Panc1 (cell line): Measurements from ENCODE around the gene CHRD. TPM values are rescaled to one million over a fixed set of nuclear protein-coding genes. Genes with fewer than 3 reads are reported as not detected.

Source experiments
- ATAC-seq: fragments of 200-7000 bp; cut with Tn5 transposase; 2 replicates; pipeline ENCODE4 v1.9.1; 2020; ENCODE audit warnings: mild to moderate bottlenecking, moderate library complexity
- BruUV-seq: library from RNA; stranded (reverse); fragments of 400-500 nt; replicated peaks from 2 replicates; lab custom pipeline; 2021; lab: Mats Ljungman, UMichigan
- CTCF ChIA-PET: fragments of 300-600 bp; sonication (Branson Sonifier 250); formaldehyde crosslinking; loops from one replicate; lab custom pipeline; 2022; ENCODE audit warnings: antibody characterized with exemption; lab: Charles Lee
- POLR2A ChIA-PET: fragments of 300-600 bp; sonication (Branson Sonifier 250); formaldehyde crosslinking; loops from one replicate; lab custom pipeline; 2022; ENCODE audit warnings: antibody characterized with exemption; lab: Charles Lee
- DNase-seq: peaks from one replicate; pipeline ENCODE4 v3.0.0-alpha.2; 2010; ENCODE audit warnings: low read depth, low spot score
- H3K27ac ChIP-seq: 2 replicates; pipeline ENCODE4 v1.5.1; 2011; ENCODE audit warnings: mild to moderate bottlenecking, low read length, inconsistent platforms
- H3K27me3 ChIP-seq: fragments of 200-500 bp; sonication (Bioruptor generic); 2 replicates; pipeline ENCODE4 v1.6.0; 2014; ENCODE audit warnings: low read length, inconsistent platforms; ENCODE audit not compliant: control insufficient read depth, insufficient read depth
- H3K36me3 ChIP-seq: fragments of 200-500 bp; sonication (Bioruptor generic); 2 replicates; pipeline ENCODE4 v1.5.1; 2014; ENCODE audit warnings: inconsistent platforms, mild to moderate bottlenecking, low read length, moderate library complexity; ENCODE audit not compliant: control insufficient read depth, insufficient read depth
- H3K4me1 ChIP-seq: 2 replicates; pipeline ENCODE4 v1.5.1; 2011; ENCODE audit warnings: inconsistent platforms, mild to moderate bottlenecking, low read length, moderate library complexity; ENCODE audit not compliant: control insufficient read depth, insufficient read depth
- H3K4me3 ChIP-seq, 2 experiments: 2 replicates each; pipeline ENCODE4 v1.5.1; 2011 to 2012; ENCODE audit warnings: low read depth in 2 of 2, low read length in 2 of 2, mild to moderate bottlenecking in 2 of 2, inconsistent platforms in 1 of 2, moderate library complexity in 1 of 2
- H3K9me3 ChIP-seq: fragments of 200-500 bp; sonication (Bioruptor generic); 2 replicates; pipeline ENCODE4 v1.5.1; 2014; ENCODE audit warnings: low read depth, mild to moderate bottlenecking, inconsistent platforms, low read length, moderate library complexity; ENCODE audit not compliant: control insufficient read depth, insufficient read depth
- POLR2AphosphoS5 ChIP-seq: IDR thresholded peaks from 2 replicates; pipeline ENCODE4 v1.6.1; 2012; ENCODE audit warnings: mild to moderate bottlenecking, low read depth, low read length, moderate library complexity
- SIN3A ChIP-seq: IDR thresholded peaks from 2 replicates; pipeline ENCODE4 v1.6.1; 2012; ENCODE audit warnings: low read depth, mild to moderate bottlenecking, low read length, moderate library complexity, borderline replicate concordance; ENCODE audit not compliant: insufficient read depth
- TCF7L2 ChIP-seq: IDR thresholded peaks from 2 replicates; pipeline ENCODE4 v1.6.1; 2011; ENCODE audit warnings: mild to moderate bottlenecking, low read depth, low read length, inconsistent platforms
- in situ Hi-C: cut with HindIII; loops from 2 replicates; pipeline ENCODE4 v1.10.0; 2016; ENCODE audit warnings: low sequenced_read_pairs, low pct_unique_long_range_greater_than_20kb
- intact Hi-C: fragments of 100-400 bp; cut with micrococcal nuclease; formaldehyde crosslinking; loops from one replicate; pipeline ENCODE4 v1.10.0; 2022; ENCODE audit not compliant: unreplicated experiment
- total RNA-seq: library from RNA; stranded (reverse); gene quantifications from one replicate; pipeline ENCODE4 v1.2.1, GENCODE V29; 2021; ENCODE audit not compliant: unreplicated experiment
- TF ChIP-seq, protein P1 (sequence below), 2 experiments: IDR thresholded peaks; 2 replicates each; pipeline ENCODE4 v1.6.1; 2011 to 2012; ENCODE audit warnings: low read depth in 2 of 2, control low read depth in 1 of 2, low read length in 1 of 2, mild to moderate bottlenecking in 1 of 2, moderate library complexity in 1 of 2; ENCODE audit not compliant: insufficient read depth in 1 of 2
- TF ChIP-seq, protein P2 (sequence below): fragments of 450-650 bp; IDR thresholded peaks from 2 replicates; pipeline ENCODE4 v1.5.1; 2017; ENCODE audit warnings: mild to moderate bottlenecking

The CHRD gene
- total RNA-seq, 1 experiment from 2014 or later: 1.4 TPM

DNA sequence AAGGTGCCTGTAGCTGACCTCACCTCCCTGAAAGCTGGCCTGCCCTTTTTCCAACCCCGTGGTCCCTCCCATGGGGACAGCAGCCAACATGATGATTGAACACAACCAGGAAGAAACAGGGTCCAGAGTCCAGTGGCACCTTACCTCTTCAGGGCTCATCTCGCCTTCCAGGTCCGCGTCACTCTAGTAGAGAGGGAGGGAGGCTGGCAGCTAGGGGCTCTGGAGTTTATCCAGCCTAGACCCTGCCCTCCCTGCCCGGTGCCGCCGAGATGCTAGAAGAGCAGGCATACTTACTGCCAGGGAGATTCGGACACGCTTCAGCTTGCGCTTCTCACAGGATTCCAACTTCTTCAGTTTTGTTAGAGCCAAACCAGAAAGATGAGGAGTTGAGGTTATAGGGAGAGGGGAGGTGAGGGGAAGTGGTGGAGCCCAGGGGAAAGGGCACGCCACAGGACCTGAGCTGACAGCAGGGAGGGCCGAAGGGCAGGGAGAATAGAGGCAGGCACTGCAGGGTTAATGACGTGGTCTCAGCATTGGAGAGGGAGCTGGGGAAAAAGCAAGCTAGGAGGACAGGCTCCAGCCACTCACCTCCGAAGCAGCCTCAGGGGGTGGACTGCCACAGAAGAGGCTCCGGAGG is 27.6 kb upstream of the CHRD start:
- TF ChIP-seq, protein P1, sequence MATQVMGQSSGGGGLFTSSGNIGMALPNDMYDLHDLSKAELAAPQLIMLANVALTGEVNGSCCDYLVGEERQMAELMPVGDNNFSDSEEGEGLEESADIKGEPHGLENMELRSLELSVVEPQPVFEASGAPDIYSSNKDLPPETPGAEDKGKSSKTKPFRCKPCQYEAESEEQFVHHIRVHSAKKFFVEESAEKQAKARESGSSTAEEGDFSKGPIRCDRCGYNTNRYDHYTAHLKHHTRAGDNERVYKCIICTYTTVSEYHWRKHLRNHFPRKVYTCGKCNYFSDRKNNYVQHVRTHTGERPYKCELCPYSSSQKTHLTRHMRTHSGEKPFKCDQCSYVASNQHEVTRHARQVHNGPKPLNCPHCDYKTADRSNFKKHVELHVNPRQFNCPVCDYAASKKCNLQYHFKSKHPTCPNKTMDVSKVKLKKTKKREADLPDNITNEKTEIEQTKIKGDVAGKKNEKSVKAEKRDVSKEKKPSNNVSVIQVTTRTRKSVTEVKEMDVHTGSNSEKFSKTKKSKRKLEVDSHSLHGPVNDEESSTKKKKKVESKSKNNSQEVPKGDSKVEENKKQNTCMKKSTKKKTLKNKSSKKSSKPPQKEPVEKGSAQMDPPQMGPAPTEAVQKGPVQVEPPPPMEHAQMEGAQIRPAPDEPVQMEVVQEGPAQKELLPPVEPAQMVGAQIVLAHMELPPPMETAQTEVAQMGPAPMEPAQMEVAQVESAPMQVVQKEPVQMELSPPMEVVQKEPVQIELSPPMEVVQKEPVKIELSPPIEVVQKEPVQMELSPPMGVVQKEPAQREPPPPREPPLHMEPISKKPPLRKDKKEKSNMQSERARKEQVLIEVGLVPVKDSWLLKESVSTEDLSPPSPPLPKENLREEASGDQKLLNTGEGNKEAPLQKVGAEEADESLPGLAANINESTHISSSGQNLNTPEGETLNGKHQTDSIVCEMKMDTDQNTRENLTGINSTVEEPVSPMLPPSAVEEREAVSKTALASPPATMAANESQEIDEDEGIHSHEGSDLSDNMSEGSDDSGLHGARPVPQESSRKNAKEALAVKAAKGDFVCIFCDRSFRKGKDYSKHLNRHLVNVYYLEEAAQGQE (IDR thresholded peaks at IDR 0.05; ENCODE audit: insufficient read depth in 1 of 2, low read depth in 2 of 2, low read length in 1 of 2): no peak
- TF ChIP-seq, protein P2, sequence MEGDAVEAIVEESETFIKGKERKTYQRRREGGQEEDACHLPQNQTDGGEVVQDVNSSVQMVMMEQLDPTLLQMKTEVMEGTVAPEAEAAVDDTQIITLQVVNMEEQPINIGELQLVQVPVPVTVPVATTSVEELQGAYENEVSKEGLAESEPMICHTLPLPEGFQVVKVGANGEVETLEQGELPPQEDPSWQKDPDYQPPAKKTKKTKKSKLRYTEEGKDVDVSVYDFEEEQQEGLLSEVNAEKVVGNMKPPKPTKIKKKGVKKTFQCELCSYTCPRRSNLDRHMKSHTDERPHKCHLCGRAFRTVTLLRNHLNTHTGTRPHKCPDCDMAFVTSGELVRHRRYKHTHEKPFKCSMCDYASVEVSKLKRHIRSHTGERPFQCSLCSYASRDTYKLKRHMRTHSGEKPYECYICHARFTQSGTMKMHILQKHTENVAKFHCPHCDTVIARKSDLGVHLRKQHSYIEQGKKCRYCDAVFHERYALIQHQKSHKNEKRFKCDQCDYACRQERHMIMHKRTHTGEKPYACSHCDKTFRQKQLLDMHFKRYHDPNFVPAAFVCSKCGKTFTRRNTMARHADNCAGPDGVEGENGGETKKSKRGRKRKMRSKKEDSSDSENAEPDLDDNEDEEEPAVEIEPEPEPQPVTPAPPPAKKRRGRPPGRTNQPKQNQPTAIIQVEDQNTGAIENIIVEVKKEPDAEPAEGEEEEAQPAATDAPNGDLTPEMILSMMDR: no peak
- CTCF ChIA-PET: interaction anchor here (1.4 kb wide), 1 partner anchor 10 kb away, joined by 3 read pairs; the partner anchor contains the start of genes CLCN2 and POLR2H
- BruUV-seq: no TSS peak
- no peak for ATAC-seq
- H3K9me3 ChIP-seq: no peaks in the 10 kb centered on the region
- H3K4me1 ChIP-seq: no peaks in the 10 kb centered on the region
- H3K27me3 ChIP-seq: no peaks in the 10 kb centered on the region
- no peaks in the 10 kb centered on the region; the same call in 1 of the 2 replicates for H3K36me3 ChIP-seq
- POLR2A ChIA-PET: no interaction called here
- H3K27ac ChIP-seq: no peak overlapping the region
- intact Hi-C loops: no loop called here
- H3K4me3 ChIP-seq: no peak overlapping the region
- no peak for DNase-seq
- in situ Hi-C loops: no loop called here

DNA sequence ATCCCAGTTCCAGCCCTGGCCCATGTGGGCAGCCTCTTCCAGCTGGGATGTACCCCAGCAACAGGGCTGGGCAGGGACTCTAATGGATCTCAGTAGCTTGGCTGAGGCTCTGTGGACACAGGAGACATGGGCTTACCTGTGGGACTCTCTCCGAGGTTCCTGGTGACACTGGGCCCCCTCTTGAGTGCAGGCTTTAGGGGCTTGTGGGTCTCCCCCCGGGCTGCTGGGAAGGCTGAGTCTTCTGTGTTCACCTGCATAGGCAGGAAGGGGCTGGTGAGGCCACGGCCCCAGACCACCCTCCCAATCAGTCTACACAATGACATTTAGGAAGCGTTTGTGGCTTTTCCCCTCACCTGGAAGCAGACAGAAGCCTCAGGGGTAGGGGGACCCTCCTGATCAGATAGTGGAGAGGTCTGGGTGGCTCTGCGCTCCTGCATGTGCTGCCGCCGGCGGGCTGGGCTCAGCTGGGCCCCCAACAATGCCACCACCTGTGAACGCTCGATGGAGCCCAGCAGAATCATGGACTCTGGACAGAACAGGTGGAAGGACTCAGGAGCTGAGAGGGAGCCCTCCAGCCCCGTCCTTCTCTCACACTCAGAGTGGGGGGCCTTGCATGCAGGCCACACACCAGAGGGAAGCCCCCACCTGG is 26.8 kb upstream of the CHRD start:
- ATAC-seq (no peak), DNase-seq (no peak)
- no peak overlapping the region for H3K4me3 ChIP-seq
- ChIA-PET CTCF (no interaction called here), POLR2A (no interaction called here)
- in situ Hi-C loops (no loop called here), intact Hi-C loops (no loop called here)
- BruUV-seq: no TSS peak
- H3K9me3 ChIP-seq: no peaks in the 10 kb centered on the region
- no peaks in the 10 kb centered on the region; the same call in 1 of the 2 replicates for H3K36me3 ChIP-seq
- no peaks in the 10 kb centered on the region for H3K4me1 ChIP-seq
- no peaks in the 10 kb centered on the region for H3K27me3 ChIP-seq
- H3K27ac ChIP-seq: no peak overlapping the region
- TF ChIP-seq TCF7L2 (no peak), SIN3A (no peak), POLR2AphosphoS5 (no peak)
- TF ChIP-seq, protein P2: no peak
- TF ChIP-seq, protein P1 (IDR thresholded peaks at IDR 0.05; ENCODE audit: insufficient read depth in 1 of 2, low read depth in 2 of 2, low read length in 1 of 2): no peak
